Cardiac fibroblast (primary cell): ENCODE measurements around the gene DOCK4.
A peak's percentile ranks its signal among the peaks of the same experiment; 100 is the strongest.

ENCODE experiments used
- DNase-seq, 2 donors: peaks; one replicate each; pipeline versions ENCODE4 v3.0.0 to v3.0.0-alpha.2; 2010; ENCODE audit warnings: low read depth in 2 of 2
- H3K4me3 ChIP-seq, 2 donors: replicated peaks in 1 of 2; 1 replicate in 1 of 2; 2 replicates in 1 of 2; pipeline ENCODE4 v1.5.1; 2011; ENCODE audit warnings: low read depth in 2 of 2, low read length in 2 of 2, mild to moderate bottlenecking in 2 of 2, moderate library complexity in 1 of 2
- TF ChIP-seq, protein P1 (sequence below): IDR thresholded peaks from one replicate; pipeline ENCODE4 v1.5.1; 2011; ENCODE audit warnings: low read depth, mild to moderate bottlenecking, low read length, inconsistent platforms

DOCK4 gene

DNA sequence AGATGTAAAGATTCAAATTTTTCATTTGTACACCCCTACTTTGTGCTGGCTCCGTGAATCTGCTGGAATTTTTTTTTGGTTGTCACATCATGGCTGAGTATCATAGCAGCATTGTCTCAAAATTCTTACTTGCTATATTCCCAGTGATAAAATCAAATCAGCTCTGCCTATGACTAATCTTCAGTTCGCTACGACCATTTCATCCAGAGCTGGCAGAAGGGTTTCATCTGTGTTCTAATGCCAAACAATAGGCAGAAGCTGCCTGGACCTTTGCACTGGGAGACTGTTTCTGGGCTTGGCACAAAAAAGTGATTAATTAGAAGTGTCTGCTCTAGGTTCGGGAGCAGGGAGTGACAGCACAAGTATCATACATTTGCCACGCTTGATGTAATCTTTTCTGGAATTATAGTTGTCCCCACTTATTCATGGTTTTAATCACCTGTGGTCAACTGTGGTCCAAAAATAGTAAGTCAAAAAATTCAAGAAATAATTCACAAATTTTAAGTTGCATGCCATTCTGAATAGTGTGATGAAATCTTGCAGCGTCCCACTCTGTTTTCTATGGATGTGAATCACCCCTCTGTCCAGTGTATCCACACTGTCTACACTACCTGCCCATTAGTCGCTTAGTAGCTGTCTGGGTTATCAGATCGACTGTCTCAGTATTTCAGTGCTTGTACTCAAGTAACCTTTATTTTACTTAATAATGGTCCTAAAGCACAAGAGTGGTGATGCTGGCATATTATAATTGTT lies 523.4 kb downstream of the DOCK4 start:
- no peak for DNase-seq
- no peak overlapping the region for H3K4me3 ChIP-seq
- TF ChIP-seq, protein P1, sequence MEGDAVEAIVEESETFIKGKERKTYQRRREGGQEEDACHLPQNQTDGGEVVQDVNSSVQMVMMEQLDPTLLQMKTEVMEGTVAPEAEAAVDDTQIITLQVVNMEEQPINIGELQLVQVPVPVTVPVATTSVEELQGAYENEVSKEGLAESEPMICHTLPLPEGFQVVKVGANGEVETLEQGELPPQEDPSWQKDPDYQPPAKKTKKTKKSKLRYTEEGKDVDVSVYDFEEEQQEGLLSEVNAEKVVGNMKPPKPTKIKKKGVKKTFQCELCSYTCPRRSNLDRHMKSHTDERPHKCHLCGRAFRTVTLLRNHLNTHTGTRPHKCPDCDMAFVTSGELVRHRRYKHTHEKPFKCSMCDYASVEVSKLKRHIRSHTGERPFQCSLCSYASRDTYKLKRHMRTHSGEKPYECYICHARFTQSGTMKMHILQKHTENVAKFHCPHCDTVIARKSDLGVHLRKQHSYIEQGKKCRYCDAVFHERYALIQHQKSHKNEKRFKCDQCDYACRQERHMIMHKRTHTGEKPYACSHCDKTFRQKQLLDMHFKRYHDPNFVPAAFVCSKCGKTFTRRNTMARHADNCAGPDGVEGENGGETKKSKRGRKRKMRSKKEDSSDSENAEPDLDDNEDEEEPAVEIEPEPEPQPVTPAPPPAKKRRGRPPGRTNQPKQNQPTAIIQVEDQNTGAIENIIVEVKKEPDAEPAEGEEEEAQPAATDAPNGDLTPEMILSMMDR = no peak

DNA sequence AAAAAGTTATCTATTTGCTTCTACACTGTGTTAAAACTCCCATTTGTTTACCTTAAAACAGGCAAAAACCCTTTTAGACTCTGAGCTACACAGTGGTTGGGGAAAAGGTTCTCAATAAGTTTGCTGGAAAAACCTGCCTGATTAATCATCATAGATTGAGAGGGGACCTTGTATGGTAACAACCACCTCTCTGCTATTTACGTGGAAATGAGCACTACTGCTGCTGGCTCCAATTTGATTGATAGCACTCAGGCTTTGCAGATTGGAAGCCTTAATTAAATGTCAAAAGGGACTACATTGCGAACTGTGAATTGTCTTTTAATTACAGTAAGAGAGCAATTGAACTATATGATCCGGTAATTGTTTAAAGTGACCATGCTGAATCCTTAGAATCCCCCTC lies 525.0 kb downstream of the DOCK4 start:
- no peak overlapping the region for H3K4me3 ChIP-seq
- no peak for DNase-seq
- TF ChIP-seq, protein P1 = no peak

DNA sequence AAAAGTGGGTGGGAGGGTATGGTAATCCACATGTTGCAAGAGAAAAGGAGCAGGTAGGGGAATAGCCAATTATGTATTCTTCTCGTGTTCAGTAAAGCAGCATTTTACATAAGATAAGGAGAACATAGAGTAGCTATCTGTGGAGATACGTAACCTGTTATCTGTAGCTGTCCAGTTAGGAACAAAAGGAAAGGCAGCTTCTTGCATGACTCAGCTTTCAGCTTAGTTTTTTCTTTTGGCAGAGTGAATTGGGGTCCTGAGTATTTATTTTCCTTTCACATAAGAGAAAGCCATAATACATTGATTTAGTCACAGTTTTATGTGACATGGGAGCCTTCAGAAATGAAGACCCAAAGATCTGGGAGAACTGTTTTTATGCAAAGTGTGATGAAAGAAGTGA lies 527.2 kb downstream of the DOCK4 start:
- peak in 1 of 2 donors; percentile 5 for DNase-seq
- TF ChIP-seq, protein P1 = no peak
- H3K4me3 ChIP-seq = no peak overlapping the region

DNA sequence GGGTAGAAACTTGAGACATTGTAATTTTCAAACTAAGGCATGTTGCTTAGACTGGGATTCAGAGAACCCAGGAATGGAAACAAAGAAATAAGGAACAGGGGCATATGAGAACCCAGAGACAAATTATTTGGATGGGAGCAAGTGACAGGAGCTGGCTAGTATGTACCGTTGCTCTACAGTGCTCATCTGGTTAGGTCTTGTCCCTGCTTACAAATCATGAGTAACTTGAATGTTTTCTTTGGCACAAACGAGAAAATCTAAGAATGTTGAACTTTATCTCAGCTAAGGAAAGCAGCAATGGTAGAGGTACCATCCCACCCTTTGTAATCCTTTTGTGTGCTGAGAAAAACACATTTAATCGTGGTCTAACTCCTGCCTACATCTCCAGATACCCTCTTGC lies 527.9 kb downstream of the DOCK4 start:
- peak; percentile 23 to 49 for DNase-seq
- TF ChIP-seq, protein P1 = no peak
- H3K4me3 ChIP-seq = no peak overlapping the region

DNA sequence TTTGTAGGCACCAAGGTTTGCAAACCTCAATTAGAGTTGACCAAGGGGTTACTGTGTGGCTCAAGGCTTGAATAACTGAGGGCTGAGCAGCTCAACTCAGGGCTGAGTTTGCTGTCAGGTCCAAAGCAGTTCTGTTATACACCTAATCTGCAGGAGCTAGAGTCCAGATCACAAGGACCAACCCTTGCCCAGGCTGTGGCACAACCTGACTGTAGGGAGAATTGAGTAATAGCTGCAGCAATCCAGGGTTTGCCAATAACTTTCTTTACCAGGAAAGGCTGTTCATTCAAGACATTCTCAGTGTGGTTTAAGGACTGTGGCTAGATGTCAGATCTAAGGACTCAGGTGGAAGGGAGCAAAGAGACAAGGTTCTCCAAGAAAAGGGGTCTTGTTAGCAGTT lies 528.4 kb downstream of the DOCK4 start:
- TF ChIP-seq, protein P1 = no peak
- DNase-seq = peak; percentile 5 to 11
- H3K4me3 ChIP-seq = no peak overlapping the region

DNA sequence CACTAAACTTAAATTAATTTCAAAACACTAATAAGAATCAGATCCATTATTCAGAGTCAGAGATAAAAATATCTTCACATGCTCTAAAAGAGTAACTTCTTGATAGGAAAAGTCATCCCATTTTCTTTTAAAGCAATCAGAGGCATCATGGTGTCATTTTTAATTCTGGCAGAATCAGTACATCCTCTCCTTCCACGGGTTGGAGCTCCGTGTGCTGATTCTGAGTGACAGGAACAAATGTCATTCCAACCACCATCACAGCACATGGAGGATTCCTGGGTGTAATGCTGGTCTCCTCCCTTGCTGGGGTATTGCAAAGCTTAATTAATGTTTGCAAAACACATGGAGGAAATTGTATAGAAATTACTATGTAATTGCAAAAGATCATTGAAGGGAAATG lies 529.4 kb downstream of the DOCK4 start:
- no peak for DNase-seq
- TF ChIP-seq, protein P1 = no peak
- H3K4me3 ChIP-seq = no peak overlapping the region
